ENCODE data around the gene MTMR10.

Gene MTMR10

GRCh38 chr15:30991255-30992235, at the start of gene MTMR10:
Gene MTMR10, minus strand, starts transcription at chr15:30991628. Its CDS starts 122 bp downstream, at chr15:30991506.
- peak; percentile 66 for DNase-seq (ENCODE audit: low read depth)

DNA sequence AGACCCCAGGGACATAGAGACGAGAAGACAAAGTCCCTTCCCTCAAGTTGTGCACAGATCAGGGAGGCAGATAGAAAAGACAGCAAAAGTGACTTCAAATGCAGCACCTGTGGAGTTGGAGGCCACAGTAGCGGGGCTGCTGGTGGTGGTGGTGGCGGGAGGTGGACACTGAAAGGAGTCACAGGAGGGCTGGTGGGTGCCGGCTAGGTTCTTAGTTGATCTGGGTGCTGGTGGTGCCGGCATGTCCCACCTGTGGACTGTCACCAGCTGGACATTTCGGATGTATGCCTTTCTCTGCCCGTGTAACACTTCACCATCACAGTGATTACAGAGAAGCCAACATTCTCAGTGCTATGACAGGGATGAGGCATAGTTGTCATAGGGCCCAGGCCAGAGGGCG, 49.2 kb upstream of the MTMR10 start:
- DNase-seq (ENCODE audit: low read depth), result no peak

- DNase-seq (ENCODE audit: low read depth), result no peak
These were observed 48.5 kb upstream of the MTMR10 start for GRCh38 chr15:31039961-31040360.

DNA sequence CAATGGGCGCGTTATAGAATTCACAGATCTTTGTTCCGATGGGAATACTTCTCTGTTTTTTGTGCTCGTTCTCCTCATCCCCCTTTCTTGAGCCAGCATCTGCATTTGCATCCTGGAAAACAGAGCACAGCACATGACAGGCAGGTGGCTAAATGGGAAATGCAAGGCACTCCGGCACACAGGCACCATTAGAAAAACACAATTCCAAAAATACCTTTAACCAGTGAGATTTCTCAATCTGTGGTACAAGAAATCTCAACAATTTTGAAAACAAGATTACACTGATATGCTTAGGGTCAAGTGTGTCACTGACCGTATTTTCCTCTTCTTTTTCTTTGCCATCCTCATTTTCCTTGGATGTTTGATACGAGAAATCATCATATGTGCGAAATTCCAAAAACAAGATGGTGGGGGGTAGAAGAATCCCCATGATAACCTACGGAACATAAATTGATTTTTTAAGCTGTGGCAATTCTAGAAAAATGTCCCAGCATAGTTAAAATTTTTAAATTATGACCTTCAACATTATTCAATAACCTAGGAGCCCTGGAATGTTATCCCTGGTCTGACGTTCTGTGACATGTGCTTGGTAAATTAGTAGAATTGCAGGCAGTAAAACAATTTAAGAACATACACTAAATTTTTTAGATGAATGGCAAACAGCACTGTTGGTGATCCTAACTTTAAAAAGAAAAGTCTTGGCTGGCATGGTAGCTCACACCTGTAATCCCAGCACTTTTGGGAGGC, 46.5 kb upstream of the MTMR10 start:
- DNase-seq (ENCODE audit: low read depth), result no peak

DNA sequence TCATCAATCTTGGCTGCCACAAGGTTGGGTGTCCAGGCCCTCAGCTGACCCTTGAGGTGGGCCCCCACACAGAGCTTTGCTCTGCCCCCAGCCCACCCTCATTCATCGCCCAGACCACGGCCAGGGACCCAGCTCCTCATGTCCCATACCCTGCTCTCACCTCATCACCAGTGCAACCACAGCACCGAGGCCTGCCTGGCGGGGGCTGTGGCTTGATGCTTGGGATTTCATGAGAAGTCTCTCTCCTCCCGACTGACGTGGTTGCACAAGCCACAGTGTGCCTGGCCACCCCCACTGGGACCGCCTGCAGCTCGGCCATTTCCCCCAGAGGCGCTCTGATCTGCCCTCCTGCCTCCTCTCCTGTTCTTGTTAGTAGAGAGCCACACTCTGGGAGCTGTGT, 45.4 kb upstream of the MTMR10 start:
- DNase-seq (ENCODE audit: low read depth), result no peak

GRCh38 chr15:31035610-31036009, 44.2 kb upstream of the MTMR10 start:
- DNase-seq (ENCODE audit: low read depth), result no peak

DNA sequence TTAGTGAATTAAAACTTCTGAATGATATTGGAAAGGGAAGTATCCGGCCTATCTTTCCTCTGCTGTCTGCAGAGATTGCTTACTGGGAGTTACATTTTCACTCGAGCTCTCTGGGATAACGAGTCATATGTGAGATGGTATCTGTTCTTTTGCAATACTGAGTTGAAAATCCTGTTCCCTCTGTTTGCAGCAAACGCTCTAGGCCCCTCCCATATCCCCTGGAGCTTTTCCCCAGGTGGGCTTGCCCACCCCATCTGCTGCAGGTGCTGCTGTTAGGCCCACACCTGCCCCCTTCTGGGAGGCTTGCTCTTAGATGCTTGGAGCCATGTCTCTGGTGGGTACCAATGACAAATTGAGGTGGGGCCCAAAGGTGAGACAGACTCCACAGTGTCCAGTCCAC, 42.7 kb upstream of the MTMR10 start:
- no peak for DNase-seq (ENCODE audit: low read depth)

GRCh38 chr15:31032961-31033371, 41.5 kb upstream of the MTMR10 start:
- DNase-seq (ENCODE audit: low read depth), result no peak

DNA sequence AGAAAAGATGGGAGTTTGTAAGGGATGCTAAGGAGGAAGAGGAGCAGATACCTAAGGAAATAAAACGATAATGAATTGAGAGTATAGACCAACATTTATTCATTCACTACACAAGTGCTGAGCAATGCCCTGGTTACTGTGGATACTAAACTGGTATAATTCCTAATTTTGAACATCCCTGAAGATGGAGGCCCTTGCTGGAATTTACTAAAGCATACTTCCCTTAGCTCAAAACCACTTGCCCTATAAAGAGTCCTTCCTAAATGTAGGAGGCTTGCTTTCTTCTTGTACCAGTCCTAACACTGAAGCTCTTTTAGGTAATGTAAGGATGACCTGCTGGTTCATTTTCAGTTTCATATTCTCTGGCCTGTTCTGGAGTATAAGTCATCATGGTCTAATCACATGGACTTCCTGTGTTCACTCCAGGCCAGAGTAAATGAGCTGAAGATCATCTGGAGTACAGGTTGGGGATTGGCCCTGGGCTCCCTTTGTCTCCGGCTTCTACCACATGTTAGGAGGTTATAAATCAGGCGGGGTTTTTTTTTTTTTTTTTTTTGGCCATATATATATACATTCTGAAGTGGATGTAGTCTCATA, 40.1 kb upstream of the MTMR10 start:
- no peak for DNase-seq (ENCODE audit: low read depth)

DNA sequence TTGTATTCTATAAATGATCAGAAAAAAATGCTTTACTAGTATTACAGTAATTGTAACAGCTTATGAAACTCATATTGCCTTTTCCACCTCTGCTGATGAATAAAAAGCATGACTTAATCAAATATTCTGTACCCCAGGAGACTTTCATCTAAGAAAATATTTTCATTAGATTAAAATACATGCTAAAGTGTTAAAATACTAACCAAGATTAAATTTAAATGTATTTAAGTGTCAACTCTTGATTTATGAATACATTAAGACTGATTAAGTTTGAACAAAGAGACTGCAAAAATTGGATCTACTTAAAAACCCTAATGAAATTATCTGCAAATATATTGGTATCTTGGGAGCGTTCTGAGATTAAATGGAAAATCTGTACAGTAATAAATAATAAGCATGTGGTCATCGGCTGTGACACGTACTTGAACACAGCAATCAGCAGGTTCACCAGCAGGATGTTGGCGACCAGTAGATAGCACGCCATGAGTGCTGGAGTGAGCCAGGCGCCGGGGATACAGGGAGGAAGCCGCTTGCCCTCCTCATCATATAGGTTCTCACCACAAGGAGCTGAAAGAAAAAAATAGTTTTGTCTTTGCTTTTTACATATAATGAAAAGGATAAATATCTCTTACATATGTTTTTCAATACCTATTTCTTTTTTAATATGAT, 36.6 kb upstream of the MTMR10 start:
- DNase-seq (ENCODE audit: low read depth), result no peak

DNA sequence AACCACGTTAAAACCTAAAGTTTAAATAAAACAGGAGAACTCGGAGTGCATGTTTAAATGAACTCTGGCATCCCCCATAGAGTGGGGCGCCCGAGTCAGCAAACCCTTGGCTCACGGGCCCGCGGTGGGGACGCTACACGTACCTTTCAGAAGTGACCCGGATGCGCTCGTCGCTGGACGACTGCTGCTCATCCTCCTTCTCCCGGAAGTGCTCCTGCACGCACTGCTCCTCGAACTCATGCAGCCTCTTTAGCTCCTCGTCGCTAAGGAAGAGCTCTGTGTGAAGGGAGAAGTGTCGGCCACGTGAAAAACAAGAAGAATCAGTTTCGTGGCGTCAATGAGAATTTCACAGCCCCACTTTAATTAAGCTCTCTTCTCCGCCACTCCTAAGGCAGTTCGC, 34.6 kb upstream of the MTMR10 start:
- no peak for DNase-seq (ENCODE audit: low read depth)

- DNase-seq (ENCODE audit: low read depth), result no peak
These were observed 33.6 kb upstream of the MTMR10 start for GRCh38 chr15:31024979-31025378.

- no peak for DNase-seq (ENCODE audit: low read depth)
These were observed 32.9 kb upstream of the MTMR10 start for GRCh38 chr15:31024330-31024729.

DNA sequence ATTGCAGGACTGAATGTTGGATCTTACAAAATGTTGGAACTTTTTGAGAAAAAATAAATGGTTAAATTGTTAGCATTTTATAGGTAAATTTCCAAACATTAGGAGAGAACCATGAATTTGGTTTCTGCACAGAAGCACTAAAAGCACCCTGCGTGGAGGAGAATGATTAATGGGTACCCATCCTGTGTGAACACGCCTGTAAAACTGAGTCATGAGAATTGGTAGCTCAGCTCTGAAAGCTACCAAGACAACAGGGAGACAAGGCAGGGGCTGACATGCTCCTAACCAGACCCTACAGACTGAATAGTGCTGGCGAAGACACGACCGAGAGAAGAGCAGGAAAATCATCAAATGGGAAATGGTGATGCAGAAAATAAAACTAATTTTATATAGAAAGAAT, 32.4 kb upstream of the MTMR10 start:
- DNase-seq (ENCODE audit: low read depth), result no peak

GRCh38 chr15:31021067-31021665, 29.7 kb upstream of the MTMR10 start:
- no peak for DNase-seq (ENCODE audit: low read depth)

GRCh38 chr15:31020542-31020941, 29.1 kb upstream of the MTMR10 start:
- no peak for DNase-seq (ENCODE audit: low read depth)

DNA sequence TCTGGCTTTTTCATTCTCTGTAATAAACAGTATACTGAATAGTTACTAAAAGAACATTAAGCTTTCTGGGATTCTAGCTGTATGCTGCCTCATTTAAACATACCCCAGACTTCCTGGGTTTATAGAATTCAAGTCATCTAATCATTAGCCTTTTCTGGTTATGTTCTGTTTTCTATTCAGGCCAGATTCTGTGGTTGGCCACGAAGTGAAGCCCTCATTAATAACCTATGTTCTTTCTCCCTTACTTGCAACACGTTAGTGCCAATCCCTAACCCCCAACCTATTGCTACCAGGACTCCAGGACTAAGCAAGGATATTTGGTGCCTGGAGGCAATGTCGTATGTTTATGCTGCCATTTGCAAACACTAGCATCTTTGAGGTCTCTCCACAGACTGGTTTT, 28.6 kb upstream of the MTMR10 start:
- no peak for DNase-seq (ENCODE audit: low read depth)

- no peak for DNase-seq (ENCODE audit: low read depth)
These were observed 25.9 kb upstream of the MTMR10 start for GRCh38 chr15:31017311-31017710.

- DNase-seq (ENCODE audit: low read depth), result no peak
These were observed 25.1 kb upstream of the MTMR10 start for GRCh38 chr15:31016446-31016915.

GRCh38 chr15:31014608-31014925, 23.1 kb upstream of the MTMR10 start:
- no peak for DNase-seq (ENCODE audit: low read depth)

GRCh38 chr15:31013863-31014607, 22.6 kb upstream of the MTMR10 start:
- DNase-seq (ENCODE audit: low read depth), result no peak
